ENCODE data around the gene DNAJC1. TPM values are rescaled to one million over a fixed set of nuclear protein-coding genes. Genes with fewer than 3 reads are reported as not detected.

Gene DNAJC1
- total and polyA plus RNA-seq, 2 of the 8 experiments (the other 6 are each of a cell fraction or from before 2014, with no cell fraction given) = 6.8 to 14.8 TPM

DNA sequence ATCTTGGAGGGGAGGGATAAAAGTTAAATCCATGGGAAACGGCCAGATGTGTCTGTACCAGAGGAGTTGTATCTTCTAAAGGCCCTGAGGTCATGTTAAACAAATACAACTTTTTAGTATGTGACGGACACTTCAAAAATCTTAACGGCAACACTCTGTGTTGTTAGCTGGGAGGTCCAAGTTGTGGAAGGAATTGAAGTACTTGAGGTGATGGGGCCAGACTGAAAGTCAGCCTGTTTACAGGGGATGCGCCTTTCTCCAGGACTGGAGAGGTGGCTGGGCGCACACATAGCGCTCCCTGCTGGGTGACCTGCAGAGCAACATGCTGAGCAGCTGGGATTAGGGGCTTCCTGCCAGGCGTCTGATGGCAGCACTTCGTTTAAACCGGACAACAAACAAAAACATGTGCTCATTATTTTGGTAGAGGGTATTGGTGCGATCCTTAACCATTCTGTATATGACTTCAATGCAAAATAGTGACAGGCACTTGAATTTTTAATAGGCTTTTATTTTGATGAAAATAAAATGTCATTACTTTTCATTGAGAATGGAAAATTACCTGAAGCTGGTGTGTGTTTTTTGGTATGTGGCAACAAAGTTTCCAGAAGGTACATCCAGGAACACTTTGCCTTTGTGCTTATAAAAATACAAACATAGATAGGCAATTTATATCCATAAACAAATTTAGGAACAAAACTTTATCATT is 271.3 kb downstream of the DNAJC1 start (continued):
- TF ChIP-seq, protein P1, sequence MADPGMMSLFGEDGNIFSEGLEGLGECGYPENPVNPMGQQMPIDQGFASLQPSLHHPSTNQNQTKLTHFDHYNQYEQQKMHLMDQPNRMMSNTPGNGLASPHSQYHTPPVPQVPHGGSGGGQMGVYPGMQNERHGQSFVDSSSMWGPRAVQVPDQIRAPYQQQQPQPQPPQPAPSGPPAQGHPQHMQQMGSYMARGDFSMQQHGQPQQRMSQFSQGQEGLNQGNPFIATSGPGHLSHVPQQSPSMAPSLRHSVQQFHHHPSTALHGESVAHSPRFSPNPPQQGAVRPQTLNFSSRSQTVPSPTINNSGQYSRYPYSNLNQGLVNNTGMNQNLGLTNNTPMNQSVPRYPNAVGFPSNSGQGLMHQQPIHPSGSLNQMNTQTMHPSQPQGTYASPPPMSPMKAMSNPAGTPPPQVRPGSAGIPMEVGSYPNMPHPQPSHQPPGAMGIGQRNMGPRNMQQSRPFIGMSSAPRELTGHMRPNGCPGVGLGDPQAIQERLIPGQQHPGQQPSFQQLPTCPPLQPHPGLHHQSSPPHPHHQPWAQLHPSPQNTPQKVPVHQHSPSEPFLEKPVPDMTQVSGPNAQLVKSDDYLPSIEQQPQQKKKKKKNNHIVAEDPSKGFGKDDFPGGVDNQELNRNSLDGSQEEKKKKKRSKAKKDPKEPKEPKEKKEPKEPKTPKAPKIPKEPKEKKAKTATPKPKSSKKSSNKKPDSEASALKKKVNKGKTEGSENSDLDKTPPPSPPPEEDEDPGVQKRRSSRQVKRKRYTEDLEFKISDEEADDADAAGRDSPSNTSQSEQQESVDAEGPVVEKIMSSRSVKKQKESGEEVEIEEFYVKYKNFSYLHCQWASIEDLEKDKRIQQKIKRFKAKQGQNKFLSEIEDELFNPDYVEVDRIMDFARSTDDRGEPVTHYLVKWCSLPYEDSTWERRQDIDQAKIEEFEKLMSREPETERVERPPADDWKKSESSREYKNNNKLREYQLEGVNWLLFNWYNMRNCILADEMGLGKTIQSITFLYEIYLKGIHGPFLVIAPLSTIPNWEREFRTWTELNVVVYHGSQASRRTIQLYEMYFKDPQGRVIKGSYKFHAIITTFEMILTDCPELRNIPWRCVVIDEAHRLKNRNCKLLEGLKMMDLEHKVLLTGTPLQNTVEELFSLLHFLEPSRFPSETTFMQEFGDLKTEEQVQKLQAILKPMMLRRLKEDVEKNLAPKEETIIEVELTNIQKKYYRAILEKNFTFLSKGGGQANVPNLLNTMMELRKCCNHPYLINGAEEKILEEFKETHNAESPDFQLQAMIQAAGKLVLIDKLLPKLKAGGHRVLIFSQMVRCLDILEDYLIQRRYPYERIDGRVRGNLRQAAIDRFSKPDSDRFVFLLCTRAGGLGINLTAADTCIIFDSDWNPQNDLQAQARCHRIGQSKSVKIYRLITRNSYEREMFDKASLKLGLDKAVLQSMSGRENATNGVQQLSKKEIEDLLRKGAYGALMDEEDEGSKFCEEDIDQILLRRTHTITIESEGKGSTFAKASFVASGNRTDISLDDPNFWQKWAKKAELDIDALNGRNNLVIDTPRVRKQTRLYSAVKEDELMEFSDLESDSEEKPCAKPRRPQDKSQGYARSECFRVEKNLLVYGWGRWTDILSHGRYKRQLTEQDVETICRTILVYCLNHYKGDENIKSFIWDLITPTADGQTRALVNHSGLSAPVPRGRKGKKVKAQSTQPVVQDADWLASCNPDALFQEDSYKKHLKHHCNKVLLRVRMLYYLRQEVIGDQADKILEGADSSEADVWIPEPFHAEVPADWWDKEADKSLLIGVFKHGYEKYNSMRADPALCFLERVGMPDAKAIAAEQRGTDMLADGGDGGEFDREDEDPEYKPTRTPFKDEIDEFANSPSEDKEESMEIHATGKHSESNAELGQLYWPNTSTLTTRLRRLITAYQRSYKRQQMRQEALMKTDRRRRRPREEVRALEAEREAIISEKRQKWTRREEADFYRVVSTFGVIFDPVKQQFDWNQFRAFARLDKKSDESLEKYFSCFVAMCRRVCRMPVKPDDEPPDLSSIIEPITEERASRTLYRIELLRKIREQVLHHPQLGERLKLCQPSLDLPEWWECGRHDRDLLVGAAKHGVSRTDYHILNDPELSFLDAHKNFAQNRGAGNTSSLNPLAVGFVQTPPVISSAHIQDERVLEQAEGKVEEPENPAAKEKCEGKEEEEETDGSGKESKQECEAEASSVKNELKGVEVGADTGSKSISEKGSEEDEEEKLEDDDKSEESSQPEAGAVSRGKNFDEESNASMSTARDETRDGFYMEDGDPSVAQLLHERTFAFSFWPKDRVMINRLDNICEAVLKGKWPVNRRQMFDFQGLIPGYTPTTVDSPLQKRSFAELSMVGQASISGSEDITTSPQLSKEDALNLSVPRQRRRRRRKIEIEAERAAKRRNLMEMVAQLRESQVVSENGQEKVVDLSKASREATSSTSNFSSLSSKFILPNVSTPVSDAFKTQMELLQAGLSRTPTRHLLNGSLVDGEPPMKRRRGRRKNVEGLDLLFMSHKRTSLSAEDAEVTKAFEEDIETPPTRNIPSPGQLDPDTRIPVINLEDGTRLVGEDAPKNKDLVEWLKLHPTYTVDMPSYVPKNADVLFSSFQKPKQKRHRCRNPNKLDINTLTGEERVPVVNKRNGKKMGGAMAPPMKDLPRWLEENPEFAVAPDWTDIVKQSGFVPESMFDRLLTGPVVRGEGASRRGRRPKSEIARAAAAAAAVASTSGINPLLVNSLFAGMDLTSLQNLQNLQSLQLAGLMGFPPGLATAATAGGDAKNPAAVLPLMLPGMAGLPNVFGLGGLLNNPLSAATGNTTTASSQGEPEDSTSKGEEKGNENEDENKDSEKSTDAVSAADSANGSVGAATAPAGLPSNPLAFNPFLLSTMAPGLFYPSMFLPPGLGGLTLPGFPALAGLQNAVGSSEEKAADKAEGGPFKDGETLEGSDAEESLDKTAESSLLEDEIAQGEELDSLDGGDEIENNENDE (IDR thresholded peaks at IDR 0.05; ENCODE audit: insufficient replicate concordance, low read length) = peak; percentile 75
- peak; percentile 12; the same call in 1 of the 2 replicates for TF ChIP-seq CREB1 (IDR thresholded peaks at IDR 0.05)
- TF ChIP-seq, protein P2, sequence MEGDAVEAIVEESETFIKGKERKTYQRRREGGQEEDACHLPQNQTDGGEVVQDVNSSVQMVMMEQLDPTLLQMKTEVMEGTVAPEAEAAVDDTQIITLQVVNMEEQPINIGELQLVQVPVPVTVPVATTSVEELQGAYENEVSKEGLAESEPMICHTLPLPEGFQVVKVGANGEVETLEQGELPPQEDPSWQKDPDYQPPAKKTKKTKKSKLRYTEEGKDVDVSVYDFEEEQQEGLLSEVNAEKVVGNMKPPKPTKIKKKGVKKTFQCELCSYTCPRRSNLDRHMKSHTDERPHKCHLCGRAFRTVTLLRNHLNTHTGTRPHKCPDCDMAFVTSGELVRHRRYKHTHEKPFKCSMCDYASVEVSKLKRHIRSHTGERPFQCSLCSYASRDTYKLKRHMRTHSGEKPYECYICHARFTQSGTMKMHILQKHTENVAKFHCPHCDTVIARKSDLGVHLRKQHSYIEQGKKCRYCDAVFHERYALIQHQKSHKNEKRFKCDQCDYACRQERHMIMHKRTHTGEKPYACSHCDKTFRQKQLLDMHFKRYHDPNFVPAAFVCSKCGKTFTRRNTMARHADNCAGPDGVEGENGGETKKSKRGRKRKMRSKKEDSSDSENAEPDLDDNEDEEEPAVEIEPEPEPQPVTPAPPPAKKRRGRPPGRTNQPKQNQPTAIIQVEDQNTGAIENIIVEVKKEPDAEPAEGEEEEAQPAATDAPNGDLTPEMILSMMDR (IDR thresholded peaks at IDR 0.05; ENCODE audit: control extremely low read depth in 1 of 3, insufficient read depth in 1 of 3, low read depth in 1 of 3, low read length in 3 of 3) = peak; percentile 75 to 96 (median 96)
- TF ChIP-seq TAF7 (optimal IDR thresholded peaks at IDR 0.05; ENCODE audit: borderline replicate concordance, low read depth, low read length) = no peak
- TF ChIP-seq TEAD4 (IDR thresholded peaks at IDR 0.05; ENCODE audit: low read depth, low read length) = no peak
